Activated CD8-positive, alpha-beta T cell treated with anti-CD3 and anti-CD28 coated beads, Interleukin-2, amount 10 ng/mL, durations not matched to agents 7 days and 5 days (primary cell): ENCODE results near the gene AGAP3. TPM values are rescaled to one million over a fixed set of nuclear protein-coding genes. Genes with fewer than 3 reads are reported as not detected.

Experiments used
- ATAC-seq: fragments of 150-1000 bp; cut with Tn5 transposase; one replicate; pipeline ENCODE4 v1.10.0; 2021; ENCODE audit warnings: moderate library complexity
- CTCF ChIA-PET: fragments of 350-600 bp; sonication (Branson Sonifier 250); formaldehyde crosslinking; loops from one replicate; lab custom pipeline; 2021; ENCODE audit warnings: antibody characterized with exemption; lab: Charles Lee
- POLR2A ChIA-PET: fragments of 350-600 bp; sonication (Branson Sonifier 250); formaldehyde crosslinking; loops from one replicate; lab custom pipeline; 2021; ENCODE audit warnings: antibody characterized with exemption; lab: Charles Lee
- DNase-seq: peaks from one replicate; pipeline ENCODE4 v3.0.0-alpha.2; 2020
- H3K27ac Mint-ChIP-seq: one replicate; pipeline ENCODE4 v1.8.0; 2021; ENCODE audit warnings: mild to moderate bottlenecking, mixed read lengths
- H3K27me3 Mint-ChIP-seq: one replicate; pipeline ENCODE4 v1.8.0; 2021; ENCODE audit warnings: low read depth, mixed read lengths
- H3K36me3 Mint-ChIP-seq: one replicate; pipeline ENCODE4 v1.8.0; 2021; ENCODE audit warnings: low read depth, mixed read lengths
- H3K4me1 Mint-ChIP-seq: one replicate; pipeline ENCODE4 v1.8.0; 2021; ENCODE audit warnings: low read depth, mixed read lengths
- H3K4me3 Mint-ChIP-seq: one replicate; pipeline ENCODE4 v1.8.0; 2021; ENCODE audit warnings: mild to moderate bottlenecking, mixed read lengths
- H3K9me3 Mint-ChIP-seq: one replicate; pipeline ENCODE4 v1.8.0; 2022; ENCODE audit warnings: mixed read lengths; ENCODE audit not compliant: insufficient read depth
- total RNA-seq, 2 experiments: library from RNA; stranded (reverse); gene quantifications; one replicate each; pipeline ENCODE4 v1.2.3, GENCODE V29; 2021

Gene AGAP3
- total RNA-seq, 2 experiments from 2014 or later = 12.1 to 12.6 TPM

GRCh38 chr7:151150388-151150787, 64.1 kb downstream of the AGAP3 start:
- no peaks in the 10 kb centered on the region for H3K4me1 Mint-ChIP-seq
- H3K27me3 Mint-ChIP-seq = peaks cover 17% of the 10 kb centered on the region

GRCh38 chr7:151152643-151153513, 66.6 kb downstream of the AGAP3 start:
- H3K4me3 Mint-ChIP-seq = no peak overlapping the region
- H3K36me3 Mint-ChIP-seq = no peaks in the 10 kb centered on the region
- H3K27ac Mint-ChIP-seq = no peak overlapping the region
- H3K9me3 Mint-ChIP-seq = no peaks in the 10 kb centered on the region
- DNase-seq = no peak
- CTCF ChIA-PET = no interaction called here
- no peak for ATAC-seq
- H3K4me1 Mint-ChIP-seq = no peaks in the 10 kb centered on the region
- POLR2A ChIA-PET = no interaction called here
- H3K27me3 Mint-ChIP-seq = peaks cover 32% of the 10 kb centered on the region

More at GRCh38 chr7:151150388-151150787, 64.1 kb downstream of the AGAP3 start:
- DNase-seq (no peak), ATAC-seq (no peak)
- no peak overlapping the region for H3K27ac Mint-ChIP-seq
- H3K36me3 Mint-ChIP-seq = no peaks in the 10 kb centered on the region
- H3K9me3 Mint-ChIP-seq = no peaks in the 10 kb centered on the region
- ChIA-PET POLR2A (no interaction called here), CTCF (interaction anchor here (1.6 kb wide), 1 partner anchor 26 kb away, joined by 5 read pairs; no protein-coding TSS in a partner anchor)
- no peak overlapping the region for H3K4me3 Mint-ChIP-seq

GRCh38 chr7:151157645-151158329, 71.5 kb downstream of the AGAP3 start:
- Mint-ChIP-seq H3K4me1 (no peaks in the 10 kb centered on the region), H3K27me3 (peaks cover 30% of the 10 kb centered on the region), H3K9me3 (no peaks in the 10 kb centered on the region), H3K27ac (no peak overlapping the region), H3K36me3 (no peaks in the 10 kb centered on the region), H3K4me3 (no peak overlapping the region)
- no peak for ATAC-seq
- DNase-seq = no peak
- ChIA-PET POLR2A (no interaction called here), CTCF (interaction anchor here (1.1 to 2.2 kb wide), 7 partner anchors 8 to 34 kb away, joined by 3 to 8 read pairs (median 6); partner anchors contain the start of gene GBX1)

GRCh38 chr7:151161757-151162156, 75.5 kb downstream of the AGAP3 start:
- DNase-seq (no peak), ATAC-seq (no peak)
- CTCF ChIA-PET = interaction anchor here (1.5 to 1.9 kb wide), 3 partner anchors 10 to 51 kb away, joined by 6 to 8 read pairs (median 7); no protein-coding TSS in a partner anchor
- Mint-ChIP-seq H3K4me3 (no peak overlapping the region), H3K4me1 (no peaks in the 10 kb centered on the region), H3K27ac (no peak overlapping the region), H3K27me3 (peaks cover 18% of the 10 kb centered on the region), H3K36me3 (no peaks in the 10 kb centered on the region), H3K9me3 (no peaks in the 10 kb centered on the region)
- POLR2A ChIA-PET = no interaction called here

GRCh38 chr7:151166629-151167196, 80.4 kb downstream of the AGAP3 start:
- peaks cover 5% of the 10 kb centered on the region for H3K4me1 Mint-ChIP-seq
- ATAC-seq (no peak), DNase-seq (no peak)
- no peak overlapping the region for H3K4me3 Mint-ChIP-seq
- ChIA-PET CTCF (interaction anchor here (0.6 to 3.5 kb wide), 11 partner anchors 10 to 145 kb away, joined by 3 to 16 read pairs (median 3); no protein-coding TSS in a partner anchor), POLR2A (interaction anchor here (0.6 to 0.7 kb wide), 3 partner anchors 68 to 1389 kb away, joined by 3 to 5 read pairs (median 3); no protein-coding TSS in a partner anchor)
- no peaks in the 10 kb centered on the region for H3K36me3 Mint-ChIP-seq
- H3K9me3 Mint-ChIP-seq = no peaks in the 10 kb centered on the region
- H3K27ac Mint-ChIP-seq = no peak overlapping the region
- H3K27me3 Mint-ChIP-seq = peaks cover 35% of the 10 kb centered on the region

- ATAC-seq (peak; percentile 45), DNase-seq (no peak)
- Mint-ChIP-seq H3K9me3 (no peaks in the 10 kb centered on the region), H3K4me1 (peaks cover 8% of the 10 kb centered on the region), H3K27ac (no peak within 1 kb of the TSS), H3K4me3 (peak within 1 kb of the TSS; percentile 5), H3K27me3 (peaks cover 41% of the 10 kb centered on the region), H3K36me3 (no peaks in the 10 kb centered on the region)
- ChIA-PET CTCF (interaction anchor here (0.9 to 2.8 kb wide), 10 partner anchors 10 to 95 kb away, joined by 3 to 18 read pairs (median 3); no protein-coding TSS in a partner anchor), POLR2A (no interaction called here)
Observed at GRCh38 chr7:151167197-151167961, 81.1 kb downstream of the AGAP3 start, which contains the start of gene GBX1. Gene GBX1 (minus strand): TSS chr7:151167694. CDS start chr7:151167548, 146 bp downstream.

- ATAC-seq = peak; percentile 83
- H3K27me3 Mint-ChIP-seq = peaks cover 48% of the 10 kb centered on the region
- no peaks in the 10 kb centered on the region for H3K9me3 Mint-ChIP-seq
- CTCF ChIA-PET = interaction anchor here (0.9 to 2.8 kb wide), 8 partner anchors 11 to 95 kb away, joined by 3 to 18 read pairs (median 3); no protein-coding TSS in a partner anchor
- DNase-seq = peak; percentile 68
- H3K27ac Mint-ChIP-seq = no peak overlapping the region
- peak overlapping the region; percentile 5 for H3K4me3 Mint-ChIP-seq
- H3K36me3 Mint-ChIP-seq = no peaks in the 10 kb centered on the region
- POLR2A ChIA-PET = no interaction called here
- H3K4me1 Mint-ChIP-seq = peaks cover 13% of the 10 kb centered on the region
Observed at GRCh38 chr7:151168003-151168786, 81.9 kb downstream of the AGAP3 start.

GRCh38 chr7:151168787-151169162, 82.5 kb downstream of the AGAP3 start:
- DNase-seq (no peak), ATAC-seq (no peak)
- H3K36me3 Mint-ChIP-seq = no peaks in the 10 kb centered on the region
- peak overlapping the region; percentile 5 for H3K4me3 Mint-ChIP-seq
- POLR2A ChIA-PET = no interaction called here
- peaks cover 13% of the 10 kb centered on the region for H3K4me1 Mint-ChIP-seq
- no peaks in the 10 kb centered on the region for H3K9me3 Mint-ChIP-seq
- CTCF ChIA-PET = interaction anchor here (1.2 to 2.8 kb wide), 6 partner anchors 11 to 94 kb away, joined by 3 to 18 read pairs (median 4); no protein-coding TSS in a partner anchor
- H3K27me3 Mint-ChIP-seq = peaks cover 51% of the 10 kb centered on the region
- H3K27ac Mint-ChIP-seq = no peak overlapping the region

GRCh38 chr7:151172273-151173141, 86.2 kb downstream of the AGAP3 start:
- Mint-ChIP-seq H3K4me3 (no peak overlapping the region), H3K4me1 (peaks cover 13% of the 10 kb centered on the region), H3K9me3 (no peaks in the 10 kb centered on the region), H3K36me3 (no peaks in the 10 kb centered on the region), H3K27ac (no peak overlapping the region), H3K27me3 (peaks cover 43% of the 10 kb centered on the region)
- CTCF ChIA-PET = interaction anchor here (0.6 to 1.3 kb wide), 12 partner anchors 9 to 815 kb away, joined by 3 to 12 read pairs (median 4); no protein-coding TSS in a partner anchor
- POLR2A ChIA-PET = no interaction called here
- peak; percentile 83 for DNase-seq
- ATAC-seq = peak; percentile 74
